GM21390 (cell line): ENCODE data around the gene IGSF3.

Experiments
- ATAC-seq: cut with Tn5 transposase; IDR thresholded peaks from one replicate; pipeline ENCODE4 v1.9.1; 2021; ENCODE audit not compliant: unreplicated experiment

IGSF3 gene

DNA sequence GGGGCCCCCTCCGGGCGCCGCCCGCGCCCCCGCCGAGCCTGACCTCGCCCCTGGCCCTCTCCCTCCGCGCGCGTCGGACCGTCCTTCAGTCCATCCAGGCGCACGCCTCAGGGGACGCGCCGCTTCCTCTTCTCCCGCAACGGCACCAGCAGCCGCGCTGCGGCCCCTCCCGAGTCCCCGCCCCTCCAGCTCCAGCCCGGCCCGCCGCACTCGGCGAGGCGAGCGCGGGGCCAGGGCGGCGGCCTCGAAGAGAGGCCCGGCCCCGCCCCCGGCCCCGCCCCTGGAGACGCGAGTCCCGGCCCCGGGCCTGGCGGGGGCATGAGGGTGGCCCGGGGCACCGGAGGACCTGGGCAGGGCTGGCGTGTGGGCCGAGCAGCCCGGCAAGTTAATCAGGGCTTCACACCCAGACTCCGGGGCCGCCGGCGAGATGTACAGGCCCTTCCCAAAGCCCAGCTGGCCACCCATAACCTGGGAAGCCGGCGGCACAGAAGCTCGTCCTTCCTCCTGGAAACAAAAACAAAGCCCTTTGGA is at the start of gene IGSF3:
Gene IGSF3, minus strand, starts transcription at position 159 of the 531 bp plus-strand sequence. CDS start 1,407 bp downstream, outside the sequence.
- ATAC-seq = peak; percentile 53

DNA sequence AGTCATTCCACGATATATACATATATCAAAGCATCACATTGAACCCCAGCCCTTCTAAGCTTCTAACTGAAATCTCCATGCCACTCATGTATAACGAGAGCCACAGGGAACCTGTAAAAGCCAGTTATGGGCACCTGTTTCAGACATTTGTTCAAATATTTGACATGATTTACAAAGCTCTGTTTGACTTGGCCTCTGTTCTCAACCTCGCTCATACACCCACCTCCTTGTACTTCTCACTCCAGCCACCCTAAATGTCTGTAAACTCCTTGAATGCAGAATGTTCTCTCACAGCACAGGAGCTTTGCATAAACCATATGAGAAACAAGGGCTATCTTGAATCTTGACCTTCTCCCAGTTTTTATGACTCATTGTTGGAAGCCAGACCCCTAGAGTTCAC is 49.8 kb upstream of the IGSF3 start:
- no peak for ATAC-seq

DNA sequence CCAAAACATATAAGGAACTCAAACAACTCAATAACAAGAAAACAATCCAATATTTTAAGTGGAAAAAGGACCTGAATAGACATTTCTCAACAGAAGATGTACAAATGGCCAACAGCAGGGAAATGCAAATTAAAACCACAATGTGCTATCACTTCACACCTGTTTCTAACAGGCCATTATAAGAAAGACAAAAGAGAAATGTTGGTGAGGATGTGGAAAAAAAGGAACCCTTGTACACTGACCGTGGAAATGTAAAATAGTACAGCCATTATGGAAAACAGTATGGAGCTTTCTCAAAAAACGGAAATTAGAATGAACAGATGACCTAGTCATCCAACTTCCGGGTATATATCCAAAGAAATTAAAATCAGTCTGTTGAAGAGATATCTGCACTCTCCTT is 48.9 kb upstream of the IGSF3 start:
- ATAC-seq = no peak

DNA sequence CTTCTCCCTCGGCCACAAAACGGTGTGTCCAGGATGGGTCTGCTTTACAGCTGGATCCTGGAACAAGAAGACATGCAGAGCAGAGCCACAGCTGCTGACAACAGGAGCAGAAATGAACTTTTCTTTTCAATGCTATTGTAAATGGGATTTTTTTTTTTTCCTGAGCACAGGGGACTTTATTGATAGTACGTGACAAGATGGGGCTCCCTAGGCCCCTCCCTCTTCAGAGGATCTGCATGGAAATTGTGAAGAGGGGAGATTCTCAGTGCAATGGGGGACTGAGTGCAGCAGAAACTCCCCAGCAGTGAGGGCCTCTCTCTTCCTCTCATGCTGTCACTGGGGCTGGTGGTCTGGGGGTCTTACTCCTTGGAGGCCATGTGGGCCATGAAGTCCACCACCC is 45.9 kb upstream of the IGSF3 start:
- no peak for ATAC-seq

DNA sequence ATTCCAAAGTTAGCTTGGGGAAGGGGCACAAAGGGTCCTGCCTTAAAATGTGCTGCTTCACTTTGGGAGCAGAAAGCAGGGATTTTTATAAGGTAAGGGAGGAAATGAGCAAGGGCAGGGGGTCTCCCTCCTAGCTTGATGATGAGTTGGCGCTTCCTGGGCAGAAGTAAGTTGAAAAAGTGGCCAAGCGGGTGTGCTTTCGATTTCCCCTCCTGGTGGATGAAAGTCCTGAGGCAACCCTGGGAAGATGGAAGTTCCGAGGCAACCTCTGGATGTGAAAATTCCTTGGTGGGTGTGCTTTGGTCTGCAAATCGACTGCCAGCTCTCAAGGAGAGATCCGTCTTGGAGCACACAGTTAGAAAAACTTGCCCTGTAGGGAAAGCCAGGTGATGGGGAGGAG is 45.0 kb upstream of the IGSF3 start:
- ATAC-seq = no peak

DNA sequence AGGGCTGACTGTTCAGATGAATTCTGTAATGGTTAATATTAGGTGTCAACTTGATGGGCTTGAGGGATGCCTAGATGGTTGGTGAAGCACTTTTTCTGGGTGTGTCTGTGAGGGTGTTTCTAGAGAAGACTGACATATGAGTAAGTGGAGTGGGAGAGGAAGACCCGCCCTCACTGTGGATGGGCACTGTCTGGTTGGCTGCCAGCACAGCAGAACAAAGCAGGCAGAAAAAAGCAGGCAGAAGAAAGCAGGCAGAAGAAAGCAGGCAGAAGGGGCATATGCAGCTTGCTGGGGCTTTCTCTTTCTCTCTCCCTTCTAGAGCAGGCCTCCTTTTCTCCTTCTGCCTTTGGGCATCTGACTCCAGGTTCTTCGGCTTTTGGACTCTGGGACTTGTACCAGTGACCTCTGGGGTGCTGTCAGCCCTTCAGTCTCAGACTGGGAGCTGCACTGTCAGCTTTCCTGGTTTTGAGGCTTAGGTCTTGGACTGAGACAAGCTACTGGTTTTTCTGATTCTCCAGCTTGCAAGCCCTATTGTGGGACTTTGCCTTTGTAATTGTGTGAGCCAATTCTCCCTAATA is 43.8 kb upstream of the IGSF3 start:
- no peak for ATAC-seq

DNA sequence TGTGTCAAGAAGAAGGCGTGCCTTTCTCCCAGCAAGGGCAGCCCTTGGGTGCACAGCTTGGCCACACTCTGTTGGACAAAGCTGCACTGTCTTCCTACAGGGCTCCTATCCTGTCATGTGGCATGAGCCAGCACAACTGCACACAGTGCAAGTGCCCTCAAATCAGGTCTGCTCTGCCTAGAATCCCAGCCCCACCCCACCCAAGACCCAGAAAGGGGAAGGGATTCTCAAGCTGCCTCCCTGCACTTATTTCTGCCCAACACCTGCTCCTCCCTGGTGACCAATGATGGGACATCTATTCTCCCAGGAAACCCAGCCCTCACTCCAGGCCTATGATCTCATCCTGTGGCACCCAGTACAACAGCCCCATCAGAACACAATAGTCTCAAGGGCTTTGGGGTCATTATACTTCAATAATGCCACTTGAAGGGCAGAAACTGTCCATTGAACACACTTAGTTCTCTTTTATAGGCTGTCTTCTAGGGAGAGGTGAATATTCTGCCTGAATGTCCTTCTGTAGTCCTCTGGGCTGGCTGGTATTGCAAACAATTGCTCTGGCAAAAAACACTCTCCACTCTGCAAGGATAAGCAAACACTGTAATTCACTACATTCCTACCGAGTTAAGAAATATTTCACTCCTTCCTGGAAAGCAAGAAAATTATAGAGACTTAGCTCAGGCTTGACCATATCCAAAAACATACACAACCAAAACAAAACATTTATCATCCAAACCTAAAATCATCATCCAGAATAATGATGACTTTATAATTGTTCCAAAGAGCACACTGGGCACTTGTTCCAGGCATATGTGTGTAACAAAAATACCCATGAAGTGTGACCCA is 43.1 kb upstream of the IGSF3 start:
- ATAC-seq = no peak

DNA sequence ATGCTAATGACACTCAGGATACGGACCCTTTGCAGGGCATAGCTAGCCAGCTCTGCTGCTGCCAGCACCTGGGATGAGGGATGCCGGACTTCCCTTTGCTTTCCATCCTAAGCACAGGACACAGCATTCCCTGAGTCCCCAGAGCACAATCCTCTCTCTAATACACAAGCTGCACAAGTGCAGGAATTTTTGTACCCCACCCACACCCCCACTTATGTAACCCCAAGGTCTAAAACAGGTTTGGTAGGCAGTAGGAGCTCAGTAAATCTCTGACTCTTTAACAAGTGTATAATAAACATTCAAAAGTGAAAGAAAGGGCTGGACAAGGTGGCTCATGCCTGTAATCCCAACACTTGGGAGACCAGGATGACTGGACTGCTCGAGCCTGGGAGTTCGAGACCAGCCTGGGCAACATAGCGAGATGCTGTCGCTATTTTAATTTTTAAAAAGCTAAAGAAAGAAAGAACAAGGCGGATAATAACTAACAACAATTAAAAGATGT is 42.2 kb upstream of the IGSF3 start:
- no peak for ATAC-seq

DNA sequence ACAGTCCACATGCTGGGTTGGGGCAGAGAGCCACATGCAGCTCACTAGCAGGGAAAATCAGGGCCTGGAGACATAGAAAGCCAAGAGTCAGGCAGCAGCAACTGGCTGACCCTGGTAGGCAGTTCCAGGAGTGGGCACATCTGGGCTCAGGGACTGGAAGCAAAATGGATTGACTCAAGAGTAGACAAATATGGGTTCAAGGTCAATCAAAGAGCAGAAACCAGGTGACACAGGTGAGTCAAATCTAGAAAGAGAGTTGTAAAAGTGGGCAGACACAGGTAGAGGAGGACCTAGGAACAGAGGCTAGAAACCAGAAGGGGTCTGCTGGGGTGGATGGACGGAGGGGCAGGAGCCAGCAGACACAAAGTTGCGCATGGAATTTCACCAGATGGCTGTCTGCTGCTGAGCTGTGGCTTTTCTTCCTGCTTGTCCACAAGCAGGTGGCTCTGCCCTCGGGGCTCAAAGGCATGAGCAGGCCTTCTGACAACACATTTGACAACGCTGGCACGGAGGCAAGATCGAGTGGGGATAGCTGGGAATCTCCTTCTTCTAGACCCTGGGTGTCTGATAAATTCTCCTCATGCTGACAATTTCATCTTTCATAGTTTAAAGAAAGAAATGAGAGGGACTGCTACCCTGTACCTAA is 40.8 kb upstream of the IGSF3 start:
- ATAC-seq = no peak

DNA sequence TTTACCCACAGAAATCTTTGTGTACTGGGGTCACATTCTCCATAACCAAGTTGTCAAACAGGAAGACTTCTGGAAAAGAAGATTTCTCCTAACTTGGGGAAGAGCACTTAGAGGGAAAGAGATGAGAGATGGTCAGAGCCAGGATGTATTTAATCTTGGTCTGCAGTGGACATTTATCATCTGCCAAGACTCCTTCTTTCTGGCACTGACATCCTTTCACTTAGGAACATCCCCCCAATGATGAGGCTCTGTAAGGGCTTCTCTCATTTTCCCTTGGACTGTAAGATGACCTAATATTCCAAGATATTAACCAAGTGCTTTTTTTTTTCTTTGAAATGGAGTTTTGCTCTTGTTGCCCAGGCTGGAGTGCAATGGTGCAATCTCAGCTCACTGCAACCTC is 39.3 kb upstream of the IGSF3 start:
- no peak for ATAC-seq

DNA sequence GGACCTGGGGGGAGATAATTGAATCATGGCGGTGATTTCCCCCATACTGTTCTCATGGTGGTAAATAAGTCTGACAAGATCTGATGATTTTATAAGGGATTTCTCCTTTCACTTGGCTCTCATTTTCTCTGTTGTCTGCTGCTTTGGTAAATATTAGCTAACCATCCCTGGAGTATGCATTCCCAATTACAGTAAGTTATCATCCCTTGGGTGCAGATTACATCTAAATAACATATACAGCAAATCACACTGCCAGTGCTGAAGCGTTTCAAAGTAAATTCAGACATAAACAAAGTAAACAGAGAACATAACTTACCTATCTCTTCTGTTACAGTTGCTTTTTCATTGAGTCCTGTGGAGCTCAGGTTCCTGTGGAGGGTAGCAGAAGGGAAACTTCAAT is 38.6 kb upstream of the IGSF3 start:
- ATAC-seq = no peak

DNA sequence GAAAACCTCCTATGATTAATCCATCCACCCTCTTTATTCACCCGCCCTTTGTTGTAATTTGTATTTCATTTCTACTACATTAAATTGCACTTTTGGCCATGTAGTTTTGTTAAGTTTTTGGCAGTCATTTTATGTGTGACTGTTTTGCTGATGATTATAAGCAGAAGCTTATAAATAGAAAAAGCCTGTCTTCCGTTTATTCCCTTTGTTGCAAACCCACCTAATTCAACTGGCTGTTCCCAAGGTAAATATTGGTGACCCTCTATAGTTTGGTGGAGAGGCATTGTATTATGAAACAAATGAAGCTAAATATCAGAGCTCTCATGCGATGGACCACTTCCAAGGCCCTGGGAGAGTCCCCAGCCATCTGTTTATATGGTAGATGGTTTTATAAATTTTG is 36.7 kb upstream of the IGSF3 start:
- ATAC-seq = no peak

DNA sequence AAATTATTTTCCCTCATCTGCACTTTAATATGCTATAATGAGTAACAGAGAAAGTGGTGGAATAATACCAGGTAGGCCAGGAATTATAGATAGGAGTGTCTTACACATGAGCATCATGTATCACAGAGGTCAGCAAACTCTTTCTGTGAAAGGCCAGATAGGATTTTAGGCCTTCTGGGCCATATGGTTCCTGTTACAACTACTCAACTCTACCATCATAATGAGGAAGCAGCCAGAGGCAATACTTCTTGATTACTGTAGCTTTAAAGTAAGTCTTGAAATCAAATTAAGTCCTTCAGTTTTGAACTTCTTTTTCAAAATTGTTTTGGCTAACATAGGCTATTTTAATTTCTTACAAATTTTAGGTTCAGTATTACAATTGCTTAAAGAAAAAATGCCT is 32.1 kb upstream of the IGSF3 start:
- no peak for ATAC-seq

DNA sequence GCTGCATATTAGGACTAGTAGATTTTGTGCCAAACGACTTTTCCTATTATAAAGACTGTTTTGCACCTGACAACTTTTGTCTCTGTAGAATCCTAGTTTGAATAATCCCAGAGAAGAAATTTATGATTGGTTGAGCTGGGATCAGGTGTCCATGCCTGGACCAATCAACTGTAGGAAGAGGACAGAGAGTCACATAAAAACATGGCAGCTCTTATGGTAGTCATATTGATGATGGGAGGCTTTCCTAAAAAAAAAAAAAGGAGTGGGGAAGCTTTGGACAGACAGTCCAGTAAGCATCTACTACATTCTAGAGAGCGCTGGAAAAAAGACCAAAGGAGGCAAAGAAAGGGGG is 30.7 kb upstream of the IGSF3 start:
- ATAC-seq = no peak

DNA sequence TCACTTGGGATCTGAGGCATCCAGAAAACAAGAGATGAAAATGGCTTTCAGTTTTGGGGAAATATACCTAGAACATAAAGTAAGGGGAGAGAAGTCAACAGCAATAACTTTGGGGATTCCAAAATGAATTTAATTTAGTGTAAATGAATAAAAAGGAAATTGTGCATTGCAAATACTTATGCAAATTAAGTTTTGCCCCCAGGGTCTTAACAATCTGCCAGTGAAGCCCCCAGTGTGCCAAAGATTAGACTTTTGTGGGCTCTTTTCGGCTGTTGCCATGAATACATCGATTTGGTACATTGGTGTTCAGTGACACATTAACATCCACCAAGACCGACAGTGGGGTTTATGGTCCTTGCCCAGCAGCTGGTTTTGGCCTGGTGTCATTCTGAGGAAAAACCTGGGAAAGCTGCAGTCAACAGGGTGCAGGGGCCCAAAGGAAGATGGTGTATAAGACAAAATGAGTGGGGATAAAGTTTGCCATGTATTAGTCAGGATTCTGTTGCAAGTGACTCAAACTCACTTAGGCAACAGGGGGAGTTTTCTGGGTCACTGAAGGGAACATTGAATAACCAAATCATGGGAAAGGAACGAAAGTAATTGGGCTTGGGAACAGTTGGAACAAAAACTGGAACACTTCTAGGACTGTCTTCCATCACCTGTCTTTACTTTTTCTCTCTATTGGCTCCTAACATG is 30.2 kb upstream of the IGSF3 start:
- no peak for ATAC-seq

DNA sequence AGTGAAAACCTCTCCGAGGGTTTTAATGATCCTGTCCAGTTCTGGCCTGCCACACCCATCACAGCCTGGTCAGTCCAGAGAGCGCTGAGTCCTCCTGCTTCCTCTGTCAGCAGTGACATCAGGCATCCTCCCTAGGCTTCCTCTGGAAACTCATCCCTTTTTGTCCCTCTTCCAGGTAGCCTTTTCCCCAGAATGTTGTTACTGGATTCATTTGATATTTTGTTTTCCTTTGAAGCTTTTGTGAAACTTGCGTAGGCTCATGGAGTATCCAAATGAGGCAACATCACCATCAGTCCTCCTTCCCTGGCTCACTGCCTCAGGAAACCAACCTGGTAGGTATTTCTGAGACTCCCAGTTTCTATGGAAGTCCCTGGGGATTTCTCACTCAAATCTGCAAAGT is 27.0 kb upstream of the IGSF3 start:
- ATAC-seq = no peak

DNA sequence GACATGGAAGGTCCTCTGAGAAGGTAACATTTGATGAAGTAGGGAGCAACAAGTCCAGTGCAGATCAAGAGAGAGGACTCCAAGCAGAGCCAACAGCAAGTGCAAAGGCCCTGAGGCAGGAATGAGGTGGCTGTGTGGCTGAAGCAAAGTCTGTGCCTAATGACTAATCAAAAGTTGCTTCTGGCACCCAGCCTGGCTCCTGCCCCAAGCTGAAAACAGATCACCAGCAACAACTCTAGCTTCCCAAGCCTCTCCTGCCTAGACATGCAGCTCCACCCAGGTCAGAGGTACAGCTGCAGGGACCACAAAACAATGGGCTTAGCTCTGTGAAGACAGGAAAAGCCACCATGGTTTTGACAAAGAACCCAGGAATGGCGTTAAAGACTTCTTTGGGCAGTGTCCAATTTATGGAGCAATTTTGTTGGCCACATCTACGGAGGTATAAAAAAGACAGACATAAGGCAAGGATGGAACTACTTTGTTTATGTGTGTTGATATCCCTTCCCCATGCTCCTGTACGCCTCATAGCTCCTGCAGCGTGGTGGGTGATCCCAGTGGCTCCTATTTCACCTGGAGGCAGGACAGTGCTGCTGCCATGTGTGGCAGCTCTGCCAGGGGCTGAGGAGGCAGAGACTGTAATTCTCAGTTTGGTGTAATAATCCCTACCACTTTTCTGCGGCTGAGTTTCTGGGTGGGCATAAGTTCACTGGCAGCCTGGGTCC is 26.4 kb upstream of the IGSF3 start:
- ATAC-seq = no peak

DNA sequence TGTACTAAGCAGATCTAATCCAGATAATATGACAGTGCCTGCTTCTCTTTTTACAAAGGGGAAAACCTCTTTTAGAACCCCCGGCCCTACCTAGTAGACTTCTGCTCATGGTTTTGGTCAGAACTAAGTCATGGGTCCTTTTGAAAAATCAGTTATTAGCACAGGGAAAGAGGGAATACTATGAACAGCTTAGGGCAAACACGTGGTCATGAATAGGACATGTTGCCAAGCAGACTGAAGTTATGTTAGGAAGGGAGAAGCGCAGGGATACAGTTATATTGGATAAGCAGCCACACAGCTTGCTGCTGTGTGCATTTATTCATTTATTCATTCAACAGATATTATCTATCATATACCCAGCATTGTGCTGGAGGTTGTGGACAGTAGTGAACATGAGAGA is 25.3 kb upstream of the IGSF3 start:
- ATAC-seq = no peak

DNA sequence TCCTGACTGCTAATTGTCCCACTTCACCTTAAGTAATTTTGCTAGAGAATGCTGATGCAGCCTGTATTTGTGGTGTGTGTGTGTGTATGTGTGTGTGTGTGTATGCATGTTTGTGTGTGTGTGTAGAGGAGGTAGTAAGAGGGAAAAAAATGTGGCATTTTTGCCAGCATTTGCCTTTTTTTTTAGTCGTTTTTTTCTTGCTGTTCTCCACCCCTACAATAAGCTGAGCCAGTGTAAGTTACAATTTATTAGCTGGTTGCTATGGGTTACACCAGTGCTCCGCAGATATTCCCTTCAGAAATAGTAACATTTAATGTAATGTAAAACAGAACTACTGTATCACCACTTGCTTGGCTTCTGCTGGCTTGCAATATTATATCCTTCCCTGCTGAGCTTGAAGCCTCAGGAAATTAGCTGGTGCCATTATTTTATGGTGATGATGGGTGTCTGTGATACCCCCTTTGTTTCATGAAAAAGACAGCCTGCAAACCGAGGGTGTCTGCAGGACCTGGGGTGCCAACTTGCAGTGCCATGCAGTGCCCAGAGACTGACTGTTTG is 23.4 kb upstream of the IGSF3 start:
- ATAC-seq = no peak

DNA sequence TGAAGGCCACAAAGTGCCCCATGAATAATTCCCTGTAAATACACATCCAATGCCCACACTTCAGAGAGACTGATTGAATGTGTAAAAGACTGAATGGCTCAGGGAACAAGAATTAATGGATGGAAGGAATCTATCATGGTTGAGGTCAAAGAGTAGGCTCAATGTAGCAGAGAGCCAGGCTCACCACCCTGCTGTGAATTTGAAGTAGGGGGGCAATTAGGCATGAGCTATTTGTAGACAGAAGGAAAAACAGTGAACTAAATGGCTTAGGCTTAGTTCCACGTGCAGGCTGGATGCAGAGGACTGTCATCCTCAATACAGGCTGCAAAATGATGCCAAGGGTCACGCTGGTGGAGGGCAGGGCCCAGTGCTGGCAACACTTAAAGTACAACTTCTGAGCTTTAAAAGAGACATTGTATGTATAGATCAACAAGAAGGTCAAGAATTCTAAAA is 22.9 kb upstream of the IGSF3 start:
- ATAC-seq = no peak
